Ovary (tissue), 3 donors: ENCODE results near the gene ICAM4.
A peak's percentile ranks its signal among the peaks of the same experiment; 100 is the strongest.

Experiments used
- POLR2A ChIP-seq: fragments of 450-650 bp; IDR thresholded peaks from one replicate; pipeline ENCODE4 v1.6.1; 2017; ENCODE audit warnings: antibody characterized with exemption, mild to moderate bottlenecking, moderate library complexity
- TF ChIP-seq, protein P1 (sequence below), 3 donors: fragments of 450-650 bp in 2 of 3; fragments of 200-600 bp in 1 of 3; IDR thresholded peaks; one replicate each; pipeline versions ENCODE4 v1.5.1 to v1.8.0; 2016 to 2022; ENCODE audit warnings: antibody characterized with exemption in 3 of 3, mild to moderate bottlenecking in 1 of 3
- donor health status: DM: no; HTN: no; CAD: no.

DNA sequence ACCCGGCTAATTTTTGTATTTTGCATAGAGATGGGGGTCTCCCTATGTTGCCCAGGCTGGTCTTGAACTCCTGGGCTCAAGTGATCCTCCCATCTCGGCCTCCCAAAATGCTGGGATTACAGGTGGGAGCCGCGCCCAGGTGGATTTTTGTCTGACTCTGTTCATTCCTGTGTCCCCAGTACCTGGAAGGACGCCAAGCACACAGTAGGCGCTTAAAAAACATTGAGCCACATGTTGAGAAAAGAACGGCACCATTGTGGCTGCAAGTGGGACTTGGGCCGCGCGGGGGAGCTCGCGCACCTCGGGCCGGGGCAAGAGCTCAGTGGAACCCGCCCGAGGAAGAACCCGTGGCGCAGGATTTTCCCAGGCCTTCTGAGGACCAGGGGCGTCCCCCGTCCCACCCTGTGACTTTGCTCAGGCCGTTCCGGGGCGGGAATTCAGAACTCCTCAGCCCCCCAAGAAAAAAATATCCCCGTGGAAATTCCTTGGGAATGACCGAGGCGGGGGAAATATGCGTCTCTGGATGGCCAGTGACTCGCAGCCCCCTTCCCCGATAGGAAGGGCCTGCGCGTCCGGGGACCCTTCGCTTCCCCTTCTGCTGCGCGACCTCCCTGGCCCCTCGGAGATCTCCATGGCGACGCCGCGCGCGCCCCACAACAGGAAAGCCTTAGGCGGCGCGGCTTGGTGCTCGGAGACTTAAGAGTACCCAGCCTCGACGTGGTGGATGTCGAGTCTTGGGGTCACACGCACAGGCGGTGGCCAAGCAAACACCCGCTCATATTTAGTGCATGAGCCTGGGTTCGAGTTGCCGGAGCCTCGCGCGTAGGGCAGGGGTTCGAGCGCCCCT lies 17.2 kb upstream of the ICAM4 start:
- TF ChIP-seq POLR2A, result no peak
- TF ChIP-seq, protein P1, sequence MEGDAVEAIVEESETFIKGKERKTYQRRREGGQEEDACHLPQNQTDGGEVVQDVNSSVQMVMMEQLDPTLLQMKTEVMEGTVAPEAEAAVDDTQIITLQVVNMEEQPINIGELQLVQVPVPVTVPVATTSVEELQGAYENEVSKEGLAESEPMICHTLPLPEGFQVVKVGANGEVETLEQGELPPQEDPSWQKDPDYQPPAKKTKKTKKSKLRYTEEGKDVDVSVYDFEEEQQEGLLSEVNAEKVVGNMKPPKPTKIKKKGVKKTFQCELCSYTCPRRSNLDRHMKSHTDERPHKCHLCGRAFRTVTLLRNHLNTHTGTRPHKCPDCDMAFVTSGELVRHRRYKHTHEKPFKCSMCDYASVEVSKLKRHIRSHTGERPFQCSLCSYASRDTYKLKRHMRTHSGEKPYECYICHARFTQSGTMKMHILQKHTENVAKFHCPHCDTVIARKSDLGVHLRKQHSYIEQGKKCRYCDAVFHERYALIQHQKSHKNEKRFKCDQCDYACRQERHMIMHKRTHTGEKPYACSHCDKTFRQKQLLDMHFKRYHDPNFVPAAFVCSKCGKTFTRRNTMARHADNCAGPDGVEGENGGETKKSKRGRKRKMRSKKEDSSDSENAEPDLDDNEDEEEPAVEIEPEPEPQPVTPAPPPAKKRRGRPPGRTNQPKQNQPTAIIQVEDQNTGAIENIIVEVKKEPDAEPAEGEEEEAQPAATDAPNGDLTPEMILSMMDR (IDR thresholded peaks at IDR 0.05), result peak; percentile 84 to 93 (median 92)
